Measurements from ENCODE around the gene IL1R2. TPM values are rescaled to one million over a fixed set of nuclear protein-coding genes. Genes with fewer than 3 reads are reported as not detected.

Gene IL1R2
- total RNA-seq, 6 experiments from 2014 or later = 5.5 to 22.8 (median 12.3) TPM

GRCh38 chr2:101986804-101987740, 4.7 kb upstream of the IL1R2 start:
- no peaks in the 10 kb centered on the region for H3K9me3 ChIP-seq
- no peaks in the 10 kb centered on the region for H3K27me3 ChIP-seq
- ATAC-seq (peak; percentile 48 to 76 (median 60)), DNase-seq (no peak)
- H3K4me3 ChIP-seq = no peak overlapping the region
- H3K27ac ChIP-seq = no peak overlapping the region
- TF ChIP-seq, protein P1, sequence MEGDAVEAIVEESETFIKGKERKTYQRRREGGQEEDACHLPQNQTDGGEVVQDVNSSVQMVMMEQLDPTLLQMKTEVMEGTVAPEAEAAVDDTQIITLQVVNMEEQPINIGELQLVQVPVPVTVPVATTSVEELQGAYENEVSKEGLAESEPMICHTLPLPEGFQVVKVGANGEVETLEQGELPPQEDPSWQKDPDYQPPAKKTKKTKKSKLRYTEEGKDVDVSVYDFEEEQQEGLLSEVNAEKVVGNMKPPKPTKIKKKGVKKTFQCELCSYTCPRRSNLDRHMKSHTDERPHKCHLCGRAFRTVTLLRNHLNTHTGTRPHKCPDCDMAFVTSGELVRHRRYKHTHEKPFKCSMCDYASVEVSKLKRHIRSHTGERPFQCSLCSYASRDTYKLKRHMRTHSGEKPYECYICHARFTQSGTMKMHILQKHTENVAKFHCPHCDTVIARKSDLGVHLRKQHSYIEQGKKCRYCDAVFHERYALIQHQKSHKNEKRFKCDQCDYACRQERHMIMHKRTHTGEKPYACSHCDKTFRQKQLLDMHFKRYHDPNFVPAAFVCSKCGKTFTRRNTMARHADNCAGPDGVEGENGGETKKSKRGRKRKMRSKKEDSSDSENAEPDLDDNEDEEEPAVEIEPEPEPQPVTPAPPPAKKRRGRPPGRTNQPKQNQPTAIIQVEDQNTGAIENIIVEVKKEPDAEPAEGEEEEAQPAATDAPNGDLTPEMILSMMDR (IDR thresholded peaks at IDR 0.05) = no peak
- TF ChIP-seq POLR2A (IDR thresholded peaks at IDR 0.05) = no peak
- 22% methylated on average over 6 of the region's 9 CpGs for WGBS (ENCODE audit: insufficient coverage, low coverage, low lambda C conversion rate, missing lambda C conversion rate)
- intact Hi-C loops (cut with DNase I) = loop anchor here in 1 of 2 donors (10.0 kb wide), 1 partner anchor 92 kb away; no protein-coding TSS in a partner anchor
- H3K4me1 ChIP-seq = peaks cover 0 to 15% (median 7%) of the 10 kb centered on the region in 4 donors
- no peaks in the 10 kb centered on the region for H3K36me3 ChIP-seq

GRCh38 chr2:101987832-101988231, 3.9 kb upstream of the IL1R2 start:
- DNase-seq (no peak), ATAC-seq (no peak)
- TF ChIP-seq, protein P1 (IDR thresholded peaks at IDR 0.05) = no peak
- TF ChIP-seq POLR2A (IDR thresholded peaks at IDR 0.05) = no peak
- WGBS (ENCODE audit: insufficient coverage, low coverage, low lambda C conversion rate, missing lambda C conversion rate) = 83% methylated on average over 1 of the region's 5 CpGs
- Histone ChIP-seq H3K36me3 (no peaks in the 10 kb centered on the region), H3K9me3 (no peaks in the 10 kb centered on the region), H3K27ac (no peak overlapping the region), H3K27me3 (no peaks in the 10 kb centered on the region), H3K4me3 (no peak overlapping the region), H3K4me1 (peaks cover 0 to 15% (median 7%) of the 10 kb centered on the region in 4 donors)
- intact Hi-C loops (cut with DNase I) = loop anchor here in 1 of 2 donors (10.0 kb wide), 1 partner anchor 93 kb away; no protein-coding TSS in a partner anchor

GRCh38 chr2:101988541-101988940, 3.2 kb upstream of the IL1R2 start:
- peaks cover 0 to 15% (median 7%) of the 10 kb centered on the region in 4 donors for H3K4me1 ChIP-seq
- intact Hi-C loops (cut with DNase I) = loop anchor here in 1 of 2 donors (10.0 kb wide), 1 partner anchor 94 kb away; no protein-coding TSS in a partner anchor
- no peak overlapping the region for H3K4me3 ChIP-seq
- ATAC-seq (no peak), DNase-seq (no peak)
- WGBS (ENCODE audit: insufficient coverage, low coverage, low lambda C conversion rate, missing lambda C conversion rate) = 94% methylated on average over 2 of the region's 7 CpGs
- no peaks in the 10 kb centered on the region for H3K36me3 ChIP-seq
- H3K27ac ChIP-seq = no peak overlapping the region
- TF ChIP-seq, protein P1 (IDR thresholded peaks at IDR 0.05) = no peak
- no peak for TF ChIP-seq POLR2A (IDR thresholded peaks at IDR 0.05)
- no peaks in the 10 kb centered on the region for H3K9me3 ChIP-seq
- no peaks in the 10 kb centered on the region for H3K27me3 ChIP-seq

GRCh38 chr2:101989740-101990460, 1.9 kb upstream of the IL1R2 start:
- H3K36me3 ChIP-seq = no peaks in the 10 kb centered on the region
- ATAC-seq (no peak), DNase-seq (no peak)
- 58% methylated on average over 7 of the region's 8 CpGs for WGBS (ENCODE audit: insufficient coverage, low coverage, low lambda C conversion rate, missing lambda C conversion rate)
- H3K4me1 ChIP-seq = peaks cover 0 to 15% (median 7%) of the 10 kb centered on the region in 4 donors
- peak overlapping the region in 1 of 3 donors; percentile 10 for H3K27ac ChIP-seq
- H3K27me3 ChIP-seq = no peaks in the 10 kb centered on the region
- H3K4me3 ChIP-seq = no peak overlapping the region
- TF ChIP-seq, protein P1 (IDR thresholded peaks at IDR 0.05) = no peak
- no peak for TF ChIP-seq POLR2A (IDR thresholded peaks at IDR 0.05)
- H3K9me3 ChIP-seq = no peaks in the 10 kb centered on the region
- intact Hi-C loops (cut with DNase I) = loop anchor here in 1 of 2 donors (10.0 kb wide), 1 partner anchor 95 kb away; no protein-coding TSS in a partner anchor

All from right lobe of liver (tissue), 6 donors.